Right lung (tissue), 10 donors: ENCODE measurements around the gene TTC12. TPM values are rescaled to one million over a fixed set of nuclear protein-coding genes. Genes with fewer than 3 reads are reported as not detected.

Experiments used
- DNase-seq, 2 donors: peaks; one replicate each; pipeline ENCODE4 v3.0.0-alpha.2; 2013
- long read RNA-seq, 8 donors: transcript quantifications; one replicate each; lab custom pipeline, GENCODE V29; 2026
- polyA plus RNA-seq, 5 donors: library from polyadenylated mRNA; unstranded; fragments of 120-200 nt; gene quantifications; one replicate each; pipeline versions ENCODE4 v1.2.1 to v1.2.3, GENCODE V29; 2013; ENCODE audit warnings: inconsistent platforms in 1 of 5, low replicate concordance in 1 of 5; ENCODE audit not compliant: insufficient read length in 5 of 5, insufficient read depth in 1 of 5

TTC12 gene, protein sequence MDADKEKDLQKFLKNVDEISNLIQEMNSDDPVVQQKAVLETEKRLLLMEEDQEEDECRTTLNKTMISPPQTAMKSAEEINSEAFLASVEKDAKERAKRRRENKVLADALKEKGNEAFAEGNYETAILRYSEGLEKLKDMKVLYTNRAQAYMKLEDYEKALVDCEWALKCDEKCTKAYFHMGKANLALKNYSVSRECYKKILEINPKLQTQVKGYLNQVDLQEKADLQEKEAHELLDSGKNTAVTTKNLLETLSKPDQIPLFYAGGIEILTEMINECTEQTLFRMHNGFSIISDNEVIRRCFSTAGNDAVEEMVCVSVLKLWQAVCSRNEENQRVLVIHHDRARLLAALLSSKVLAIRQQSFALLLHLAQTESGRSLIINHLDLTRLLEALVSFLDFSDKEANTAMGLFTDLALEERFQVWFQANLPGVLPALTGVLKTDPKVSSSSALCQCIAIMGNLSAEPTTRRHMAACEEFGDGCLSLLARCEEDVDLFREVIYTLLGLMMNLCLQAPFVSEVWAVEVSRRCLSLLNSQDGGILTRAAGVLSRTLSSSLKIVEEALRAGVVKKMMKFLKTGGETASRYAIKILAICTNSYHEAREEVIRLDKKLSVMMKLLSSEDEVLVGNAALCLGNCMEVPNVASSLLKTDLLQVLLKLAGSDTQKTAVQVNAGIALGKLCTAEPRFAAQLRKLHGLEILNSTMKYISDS
- polyA plus RNA-seq: 10 to 100 TPM; 20.3 to 44.4 (median 40.8) TPM
- long read RNA-seq, donor 1, partial matches to known transcripts: 0 of 2 reads
- long read RNA-seq, donor 1, other reads (novel, unspliced or antisense): 0 of 2 reads
- long read RNA-seq, donor 2: 0 reads
- long read RNA-seq, donor 3, partial matches to known transcripts: 0 of 1 reads
- long read RNA-seq, donor 3, other reads (novel, unspliced or antisense): 0 of 1 reads
- long read RNA-seq, donor 4: 0 reads
- long read RNA-seq, donor 5, partial matches to known transcripts: 0 of 2 reads
- long read RNA-seq, donor 5, other reads (novel, unspliced or antisense): 0 of 2 reads
- long read RNA-seq, donor 6: 0 reads
- long read RNA-seq, donor 7: 0 reads
- long read RNA-seq, donor 8: 0 reads

DNA sequence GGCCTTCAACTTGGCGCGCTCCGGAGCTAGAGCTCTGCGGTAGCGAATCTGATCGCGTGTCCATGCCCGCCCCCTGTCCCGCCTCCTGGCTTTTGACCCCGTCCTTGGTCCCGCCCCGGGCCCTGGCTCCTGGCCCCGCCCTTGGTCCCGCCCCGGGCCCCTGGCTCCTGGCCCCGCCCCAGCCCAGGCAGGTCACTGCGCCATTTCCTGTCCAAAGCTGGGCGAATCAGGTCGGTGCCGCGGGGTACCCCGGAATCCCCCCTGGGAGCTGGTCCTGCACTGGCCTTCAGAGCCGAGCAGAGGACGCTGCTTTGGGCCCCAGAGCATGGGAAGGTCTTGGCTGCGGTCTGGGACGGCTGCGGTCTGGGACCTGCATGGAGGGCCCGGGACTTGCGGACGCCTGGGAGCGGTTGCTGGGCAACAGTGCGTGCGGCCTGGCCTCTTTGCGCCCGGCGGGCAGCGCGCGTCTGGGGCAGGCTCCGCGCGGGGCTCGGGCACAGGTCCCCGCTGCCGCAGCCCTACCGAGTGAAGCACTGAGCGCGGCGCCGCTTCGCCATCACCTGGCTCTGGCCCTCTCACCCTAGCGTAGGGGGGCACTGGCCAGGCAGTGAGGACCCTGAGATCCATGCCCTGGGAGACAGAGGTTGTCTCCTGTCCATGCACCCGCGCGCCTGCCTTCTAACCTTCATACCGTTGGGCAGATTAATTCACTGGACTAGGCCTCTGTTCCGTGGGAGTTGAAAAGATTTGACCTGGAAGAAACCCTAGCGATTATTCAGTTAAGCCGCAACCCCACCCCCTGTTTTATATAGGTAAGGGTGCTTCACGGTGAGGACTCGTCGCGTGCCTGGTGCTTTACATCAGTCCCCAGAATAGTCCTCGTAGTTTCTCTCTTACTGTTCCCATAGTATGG lies at the start of gene TTC12:
Gene TTC12 (plus strand): TSS at position 195 of the 913 bp plus-strand sequence. CDS start 1,675 bp downstream, outside the sequence.
- peak; percentile 93 to 95 for DNase-seq

DNA sequence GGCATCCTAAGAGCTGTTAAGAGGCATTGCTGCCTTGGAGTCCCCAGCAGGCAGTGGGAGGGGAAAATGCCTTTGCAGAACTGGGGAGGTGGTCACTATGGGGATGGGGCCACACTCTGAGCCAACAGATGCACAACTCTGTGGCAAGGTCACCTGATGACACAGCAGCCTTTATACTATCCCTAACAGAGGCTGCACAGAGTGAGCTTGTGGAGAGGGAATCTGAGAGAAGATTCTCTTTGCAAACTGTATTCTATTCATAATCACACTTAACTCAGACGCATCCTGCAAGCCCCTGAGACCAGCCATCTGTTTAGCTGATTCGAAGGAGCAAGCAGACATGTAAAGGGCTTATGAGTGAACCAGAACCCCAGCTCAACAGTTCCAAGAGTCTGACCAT lies 49.0 kb upstream of the TTC12 start:
- no peak for DNase-seq

DNA sequence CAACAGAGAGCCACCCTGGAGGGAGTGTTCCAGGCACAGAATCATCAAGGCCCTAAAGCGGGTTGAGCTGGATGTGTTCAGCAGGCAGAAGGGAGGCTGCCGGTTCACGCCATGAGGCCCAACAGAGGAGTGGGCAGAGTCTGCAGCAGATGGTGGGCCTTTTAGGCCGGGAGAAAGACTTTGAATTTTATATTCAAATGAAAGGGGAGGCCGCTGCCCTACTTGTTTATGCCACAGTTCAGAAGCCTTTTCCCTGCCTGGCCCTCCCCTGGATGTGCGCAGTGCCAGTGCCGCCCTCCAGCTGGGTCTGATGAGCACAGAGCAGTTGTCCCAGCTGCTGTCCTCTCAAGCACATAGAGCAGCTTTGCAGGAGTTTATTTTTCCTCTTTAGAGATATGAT lies 46.9 kb upstream of the TTC12 start:
- DNase-seq: no peak

DNA sequence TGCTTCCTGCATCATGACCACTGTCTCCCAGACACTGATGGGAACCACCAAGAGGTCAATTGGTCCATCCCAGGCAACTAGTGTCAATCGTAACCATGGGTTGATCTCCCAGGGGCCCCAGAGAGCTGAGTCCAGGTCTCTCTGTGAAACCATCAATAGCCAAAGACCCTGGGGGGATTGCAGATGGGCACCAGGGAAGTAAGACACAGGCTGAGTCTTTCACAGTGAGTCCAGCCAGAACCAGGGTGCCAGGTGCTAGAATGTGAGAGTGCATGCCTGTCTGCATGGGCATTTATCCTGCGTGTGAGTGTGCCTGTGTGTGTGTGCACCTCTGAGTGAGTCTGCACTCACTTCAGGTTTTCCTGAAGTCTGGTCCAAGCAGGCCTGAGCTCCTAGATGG lies 45.3 kb upstream of the TTC12 start:
- DNase-seq: no peak

DNA sequence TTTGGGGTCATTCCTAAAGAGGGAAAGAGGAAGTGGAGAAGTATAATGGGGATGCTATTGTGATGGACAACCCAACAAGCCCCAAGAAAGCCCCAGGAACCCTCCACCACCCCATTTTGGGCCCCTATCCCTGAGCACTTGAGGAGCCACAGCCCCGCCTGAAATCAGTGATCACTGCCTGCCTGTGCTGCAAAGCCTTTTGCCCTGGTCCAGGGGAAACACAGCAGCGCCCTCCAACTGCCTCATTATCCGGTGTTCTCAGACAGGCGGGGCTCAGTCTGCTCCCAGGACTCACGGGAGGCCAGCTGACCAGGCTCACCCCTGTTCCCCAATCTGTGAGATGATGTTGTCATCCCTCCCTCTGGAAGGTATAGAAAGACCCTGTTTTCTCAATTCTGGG lies 44.7 kb upstream of the TTC12 start:
- no peak for DNase-seq

DNA sequence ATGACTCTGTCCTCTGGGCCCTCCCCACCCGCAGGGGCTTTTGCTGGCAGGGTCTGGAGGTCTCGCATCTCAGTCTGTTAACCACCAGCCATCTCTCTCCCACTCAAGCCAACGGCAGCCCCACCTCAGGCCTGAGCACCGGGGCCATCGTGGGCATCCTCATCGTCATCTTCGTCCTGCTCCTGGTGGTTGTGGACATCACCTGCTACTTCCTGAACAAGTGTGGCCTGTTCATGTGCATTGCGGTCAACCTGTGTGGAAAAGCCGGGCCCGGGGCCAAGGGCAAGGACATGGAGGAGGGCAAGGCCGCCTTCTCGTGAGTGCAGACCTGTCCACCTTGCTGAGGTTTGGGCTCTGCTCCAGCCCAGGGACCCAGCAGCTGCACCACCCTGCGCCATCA lies 44.3 kb upstream of the TTC12 start:
- DNase-seq: no peak

DNA sequence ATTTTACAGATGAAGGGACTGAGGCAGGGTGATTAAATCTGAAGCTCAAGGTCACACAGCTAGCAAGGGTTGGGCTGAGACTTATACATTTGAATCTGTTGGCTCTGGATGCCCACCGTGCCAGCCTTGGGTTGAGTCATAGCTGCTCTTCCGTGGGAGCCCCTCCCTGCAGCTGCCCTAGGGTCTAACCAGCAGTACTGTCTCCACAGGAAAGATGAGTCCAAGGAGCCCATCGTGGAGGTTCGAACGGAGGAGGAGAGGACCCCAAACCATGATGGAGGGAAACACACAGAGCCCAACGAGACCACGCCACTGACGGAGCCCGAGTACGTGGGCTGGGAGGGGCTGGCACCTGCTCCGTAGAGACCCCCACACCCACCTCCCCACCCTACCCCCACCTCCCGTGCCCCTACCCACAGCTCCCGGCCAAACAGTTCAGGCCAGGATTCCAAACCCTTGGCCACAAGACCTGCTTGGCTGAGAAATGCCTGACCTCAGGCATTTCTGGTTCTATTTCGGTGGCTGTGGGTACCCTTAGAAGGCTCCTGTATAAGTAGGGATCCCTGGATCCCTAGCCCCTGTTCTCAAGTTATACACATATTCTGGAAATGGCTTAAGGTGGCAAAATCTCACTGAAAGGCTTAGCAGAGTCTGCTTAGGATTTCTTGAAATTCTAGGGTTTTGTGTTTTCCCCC lies 42.7 kb upstream of the TTC12 start:
- no peak for DNase-seq

DNA sequence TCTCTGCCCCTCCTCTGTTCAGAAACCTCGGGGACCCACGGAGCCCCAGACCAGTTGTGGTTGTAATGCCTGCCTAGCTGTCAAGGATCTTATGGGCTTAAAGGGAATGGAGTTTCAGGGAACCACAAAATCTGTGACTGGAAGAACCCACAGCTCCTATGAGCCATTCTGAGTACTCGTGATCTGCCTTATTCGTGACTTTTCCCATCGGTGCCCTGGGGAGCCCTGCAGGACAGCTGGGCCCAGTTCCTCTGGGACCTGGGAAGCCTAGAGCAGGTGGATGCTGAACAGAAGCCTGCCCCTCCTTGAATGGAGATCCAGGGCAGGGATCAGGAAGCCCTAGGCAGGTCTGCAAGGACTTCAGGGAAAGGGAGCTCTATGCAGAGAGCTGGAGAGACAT lies 42.1 kb upstream of the TTC12 start:
- no peak for DNase-seq

DNA sequence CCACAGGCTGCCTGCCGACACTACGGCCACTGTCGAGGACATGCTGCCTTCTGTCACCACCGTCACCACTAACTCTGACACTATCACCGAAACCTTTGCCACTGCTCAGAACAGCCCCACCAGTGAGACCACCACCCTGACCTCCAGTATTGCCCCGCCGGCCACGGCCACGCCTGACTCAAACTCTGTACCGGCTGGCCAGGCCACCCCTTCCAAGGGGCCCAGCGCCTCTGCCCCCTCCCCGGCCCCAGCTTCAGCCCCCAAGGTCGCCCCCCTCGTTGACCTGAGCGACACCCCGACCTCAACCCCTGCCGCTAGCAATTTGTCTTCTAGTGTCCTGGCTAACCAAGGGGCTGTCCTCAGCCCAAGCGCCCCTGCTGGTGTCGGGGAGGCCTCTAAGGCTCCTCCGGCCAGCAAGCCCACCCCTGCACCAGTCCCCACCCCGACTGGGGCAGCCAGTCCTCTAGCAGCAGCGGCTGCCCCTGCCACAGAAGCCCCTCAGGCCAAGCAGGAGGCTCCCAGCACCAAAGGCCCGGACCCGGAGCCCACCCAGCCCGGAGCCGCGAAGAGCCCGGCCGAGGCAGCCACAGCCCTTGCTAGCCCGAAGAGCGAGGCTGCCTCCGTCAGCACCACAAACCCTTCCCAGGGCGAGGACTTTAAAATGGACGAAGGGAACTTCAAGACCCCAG lies 41.3 kb upstream of the TTC12 start:
- DNase-seq: no peak

DNA sequence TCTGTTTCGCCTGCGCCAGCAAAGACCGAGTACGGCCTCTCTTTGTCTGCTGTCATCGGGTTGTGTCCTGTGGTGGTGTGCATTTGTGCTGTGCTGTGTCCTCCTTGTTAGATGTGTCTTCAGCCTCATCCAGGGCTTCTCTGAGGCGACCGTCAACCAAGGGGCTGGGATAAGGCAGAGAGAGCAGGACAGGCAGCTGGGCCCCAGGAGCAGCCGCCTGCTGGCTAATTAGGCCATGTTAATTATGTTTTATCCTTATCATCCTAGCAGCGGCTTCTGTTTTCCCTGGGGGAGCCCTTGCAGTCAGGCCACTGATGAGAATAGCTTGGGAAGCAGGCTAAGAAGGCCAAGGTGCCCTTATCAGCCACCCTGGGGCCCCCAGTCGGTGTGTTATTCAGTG lies 40.7 kb upstream of the TTC12 start:
- DNase-seq: no peak

DNA sequence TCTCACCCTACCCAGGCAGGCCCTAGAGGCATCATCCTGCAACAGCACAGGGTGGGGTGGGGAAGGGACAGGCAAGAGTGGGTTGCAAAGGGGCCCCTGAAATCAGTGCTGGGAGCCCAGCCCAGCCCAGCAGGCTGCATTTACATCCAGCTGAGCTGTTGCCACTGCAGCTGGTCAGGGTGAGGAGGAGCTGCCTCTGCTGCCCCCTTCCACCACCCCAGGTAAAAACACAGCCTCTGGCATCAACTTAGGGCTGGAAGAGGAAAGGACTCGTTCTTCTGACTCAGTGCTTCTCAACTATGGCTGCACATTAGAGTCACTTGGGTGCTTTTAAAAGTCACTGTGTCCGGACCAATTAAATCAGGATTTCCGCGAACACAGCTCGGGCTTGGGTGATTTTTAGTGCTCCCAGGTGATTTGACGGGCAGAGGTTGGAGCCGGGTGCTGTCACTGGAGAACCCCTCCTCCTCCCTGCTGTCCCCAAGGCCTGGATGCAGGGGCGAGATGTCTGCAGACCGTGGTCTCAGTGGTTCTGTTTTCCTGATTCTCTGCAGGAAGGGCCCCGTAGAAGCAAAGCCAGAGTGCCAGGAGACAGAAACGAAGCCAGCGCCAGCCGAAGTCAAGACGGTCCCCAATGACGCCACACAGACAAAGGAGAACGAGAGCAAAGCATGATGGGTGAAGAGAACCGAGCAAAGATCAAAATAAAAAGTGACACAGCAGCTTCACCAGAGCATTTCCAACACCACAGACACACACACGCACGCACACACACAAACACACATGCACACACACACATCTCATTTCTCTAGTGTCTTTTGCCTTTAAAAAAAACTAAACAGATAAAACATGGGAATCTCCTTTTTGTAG lies 39.4 kb upstream of the TTC12 start:
- DNase-seq: no peak

DNA sequence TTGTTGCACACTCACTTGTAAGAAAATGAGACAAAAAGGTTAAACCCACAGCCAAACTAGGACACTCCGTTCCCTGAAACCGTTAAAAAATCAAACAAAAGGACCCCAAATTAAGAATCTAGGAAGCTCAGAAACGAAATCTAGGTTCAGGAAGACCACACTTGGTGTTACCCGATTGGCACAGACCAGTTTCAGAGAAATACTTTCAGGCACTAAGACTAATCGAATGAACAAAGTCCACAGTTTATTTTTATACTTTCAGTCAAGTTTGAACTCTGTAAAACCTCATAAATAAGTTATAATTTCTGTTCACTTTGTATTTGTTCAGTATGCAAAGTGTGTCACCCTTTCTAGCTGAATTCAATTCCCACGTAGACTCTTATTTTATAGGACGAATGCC lies 38.8 kb upstream of the TTC12 start:
- DNase-seq: no peak

DNA sequence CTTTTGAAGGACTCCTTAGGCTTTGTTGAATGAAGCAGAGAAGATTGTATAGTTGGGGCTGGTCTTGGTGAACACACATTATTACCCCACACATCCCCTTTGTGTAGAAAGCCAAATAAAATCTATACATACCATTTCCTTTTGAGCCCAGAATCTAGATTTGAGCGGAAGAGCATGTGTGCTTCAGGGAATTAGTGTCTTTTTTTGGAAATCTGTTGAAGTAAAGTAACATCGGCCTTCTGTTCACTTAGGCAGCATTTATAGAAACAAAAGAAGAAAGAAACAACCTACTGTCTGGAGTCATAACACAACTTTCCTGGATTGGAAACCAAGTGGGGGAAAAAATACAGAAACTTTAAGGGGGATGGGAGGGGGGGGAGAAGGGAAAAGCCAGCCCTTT lies 37.9 kb upstream of the TTC12 start:
- no peak for DNase-seq

DNA sequence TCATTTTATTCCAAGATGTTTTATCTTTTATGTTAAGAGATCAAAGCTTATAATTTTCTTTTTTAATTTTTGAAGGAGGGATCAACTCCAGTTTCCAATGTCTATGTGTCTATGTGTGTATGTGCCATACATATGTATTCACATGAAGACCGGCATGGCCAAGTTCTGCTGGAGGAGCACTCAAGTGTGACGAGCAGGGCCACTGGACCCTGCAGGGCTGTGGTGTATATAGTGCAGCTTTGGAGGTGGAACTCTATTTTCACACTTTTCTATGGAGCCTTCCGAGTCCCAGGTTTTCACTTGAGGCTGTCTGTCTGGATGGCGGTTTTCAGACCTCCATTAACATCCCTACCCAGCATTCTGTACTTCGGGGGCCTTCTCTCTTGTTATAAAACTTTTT lies 36.5 kb upstream of the TTC12 start:
- DNase-seq: no peak

DNA sequence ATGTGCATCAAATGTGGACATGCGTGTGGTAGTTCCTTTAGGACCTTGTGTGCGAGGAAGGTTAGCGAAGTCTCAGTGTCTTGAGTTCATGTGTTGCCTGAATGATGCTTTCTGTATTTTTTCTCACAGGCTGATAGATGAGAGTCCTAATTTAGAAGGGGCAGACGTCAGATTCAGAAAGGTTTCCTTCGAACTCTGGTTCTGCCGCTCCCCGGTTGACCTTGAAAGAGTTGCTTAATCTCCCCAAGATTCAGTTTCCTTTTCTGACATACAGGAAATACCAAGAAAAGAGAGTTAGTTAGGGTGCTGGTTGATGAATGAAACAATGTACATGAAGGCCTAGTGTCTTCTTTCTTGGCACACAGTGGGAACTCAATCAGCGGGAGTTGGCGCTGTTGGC lies 35.9 kb upstream of the TTC12 start:
- DNase-seq: no peak

DNA sequence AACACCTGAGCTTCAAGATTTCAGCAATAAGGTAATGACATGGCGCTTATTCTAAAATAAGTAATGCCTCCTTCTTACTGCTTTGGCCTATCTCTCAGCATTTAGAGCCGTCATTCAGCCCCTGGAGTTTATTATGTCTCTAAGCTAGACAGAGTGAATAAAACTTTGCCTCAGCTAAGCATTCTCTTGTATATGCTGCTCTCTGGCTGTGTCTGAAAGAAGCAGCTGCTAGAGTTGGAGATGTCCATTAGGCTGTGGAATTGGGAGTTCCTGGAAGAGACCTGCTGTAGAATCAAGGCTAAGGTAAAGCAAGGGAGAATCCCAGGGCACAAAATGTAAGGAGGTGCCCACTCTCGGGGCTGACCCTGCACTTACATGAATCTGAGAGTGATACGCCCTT lies 35.5 kb upstream of the TTC12 start:
- no peak for DNase-seq

DNA sequence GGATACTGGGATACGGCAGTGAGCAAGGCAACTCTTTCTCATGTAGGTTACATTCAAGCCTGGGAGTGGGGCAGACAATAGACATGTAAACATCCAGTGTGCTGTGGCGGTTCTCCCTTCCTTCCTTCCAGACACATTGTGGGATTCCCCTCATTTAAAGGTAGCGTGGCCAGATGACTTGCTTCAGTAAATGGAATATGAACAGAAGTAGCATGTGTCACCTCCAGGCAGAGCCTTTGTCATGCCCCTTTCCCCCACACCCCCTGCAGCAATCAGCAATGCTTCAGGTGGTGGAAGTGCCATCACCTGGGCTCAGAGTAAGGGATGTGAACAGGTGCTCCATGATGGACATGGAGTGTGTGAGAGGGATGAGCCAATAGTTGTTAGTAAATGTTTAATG lies 34.8 kb upstream of the TTC12 start:
- DNase-seq: no peak

DNA sequence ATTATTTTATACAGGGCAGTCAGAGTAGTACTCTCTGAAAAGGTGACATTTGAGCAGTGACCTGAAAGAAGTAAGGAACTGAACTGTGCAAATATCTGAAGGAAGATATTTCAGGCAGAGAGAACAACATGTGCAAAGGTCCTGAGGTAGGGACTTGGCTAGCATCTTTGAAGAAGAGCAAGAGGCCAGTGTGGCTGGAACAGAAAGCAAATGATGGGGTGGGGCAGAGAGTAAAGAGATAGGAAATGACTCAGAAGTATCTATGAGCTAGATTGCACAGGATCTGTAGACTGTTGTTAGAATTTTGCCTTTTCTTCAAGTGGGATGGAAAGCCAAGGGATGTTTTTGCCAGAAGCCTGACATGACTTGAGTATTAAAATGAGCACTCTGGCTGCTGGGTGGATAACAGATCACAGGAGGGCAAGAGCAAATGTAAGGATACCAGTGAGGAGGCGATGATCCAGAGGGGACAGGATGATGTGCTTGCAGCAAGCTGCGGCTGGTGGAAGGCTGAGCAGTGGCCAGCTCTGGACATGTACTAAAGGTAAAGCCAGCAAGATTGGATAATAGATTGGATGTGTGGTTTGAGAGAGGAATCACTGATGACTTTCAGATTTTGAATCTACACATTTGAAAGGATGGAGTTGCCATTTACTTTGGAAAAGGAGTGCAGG lies 33.2 kb upstream of the TTC12 start:
- no peak for DNase-seq
